ENCODE measurements around the gene DRG1. TPM values are rescaled to one million over a fixed set of nuclear protein-coding genes. Genes with fewer than 3 reads are reported as not detected.
"Not testable (repeated sequence)": the region's sequence is repeated elsewhere in the genome, so short reads cannot be mapped to it uniquely, and the experiment has no call there.

DRG1 gene
- polyA plus RNA-seq, 1 donor from 2014 or later: 90.2 TPM

- peaks cover 20% of the 10 kb centered on the region for H3K79me2 ChIP-seq (replicated peaks; ENCODE audit: insufficient read depth, low read length)
- peak overlapping the region; percentile 86 for H3K4me3 ChIP-seq (ENCODE audit: low read length)
- H3F3A ChIP-seq (ENCODE audit: insufficient read depth, low read length, poor library complexity, severe bottlenecking): no peaks in the 10 kb centered on the region
- H2AFZ ChIP-seq (ENCODE audit: low read depth, low read length): peak overlapping the region; percentile 62
- no peaks in the 10 kb centered on the region for H4K20me1 ChIP-seq (ENCODE audit: insufficient read depth)
- H3K4me2 ChIP-seq (ENCODE audit: low read length): peak overlapping the region; percentile 95
- H3K36me3 ChIP-seq (ENCODE audit: insufficient read depth, low read length): no peaks in the 10 kb centered on the region
- peak overlapping the region; percentile 88 for H3K9ac ChIP-seq (ENCODE audit: low read length)
- no peaks in the 10 kb centered on the region for H3K9me3 ChIP-seq (ENCODE audit: low read length)
- H3K27me3 ChIP-seq (ENCODE audit: insufficient read depth, low read depth, low read length): no peaks in the 10 kb centered on the region
- no peaks in the 10 kb centered on the region for H3K9me2 ChIP-seq (ENCODE audit: insufficient read depth, low read length)
- no peak for TF ChIP-seq REST (IDR thresholded peaks at IDR 0.05; ENCODE audit: borderline replicate concordance)
- TF ChIP-seq EZH2 (IDR thresholded peaks at IDR 0.05; ENCODE audit: borderline replicate concordance, insufficient read depth, low read length, poor library complexity, severe bottlenecking): no peak
- no peak for TF ChIP-seq MXI1 (conservative IDR thresholded peaks at IDR 0.05; ENCODE audit: poor library complexity, severe bottlenecking)
- TF ChIP-seq CTCF (IDR thresholded peaks at IDR 0.05; ENCODE audit: poor library complexity, severe bottlenecking): no peak
- peak overlapping the region; percentile 89 for H3K27ac ChIP-seq (ENCODE audit: low read length)
Measured at GRCh38 chr22:31400023-31400397, 606 bp downstream of the DRG1 start.

GRCh38 chr22:31402350-31402749 lies 2.9 kb downstream of the DRG1 start:
- H3K36me3 ChIP-seq (ENCODE audit: insufficient read depth, low read length); H3K9ac ChIP-seq (ENCODE audit: low read length); H3K4me2 ChIP-seq (ENCODE audit: low read length); H3K4me3 ChIP-seq (ENCODE audit: low read length); H2AFZ ChIP-seq (ENCODE audit: low read depth, low read length); H3K27me3 ChIP-seq (ENCODE audit: insufficient read depth, low read depth, low read length); H3K9me2 ChIP-seq (ENCODE audit: insufficient read depth, low read length); H4K20me1 ChIP-seq (ENCODE audit: insufficient read depth); H3F3A ChIP-seq (ENCODE audit: insufficient read depth, low read length, poor library complexity, severe bottlenecking); H3K9me3 ChIP-seq (ENCODE audit: low read length); H3K27ac ChIP-seq (ENCODE audit: low read length): not testable (repeated sequence)
- peaks cover 20% of the 10 kb centered on the region for H3K79me2 ChIP-seq (replicated peaks; ENCODE audit: insufficient read depth, low read length)

GRCh38 chr22:31425331-31426050 lies 26.1 kb downstream of the DRG1 start:
- no peaks in the 10 kb centered on the region for H3F3A ChIP-seq (ENCODE audit: insufficient read depth, low read length, poor library complexity, severe bottlenecking)
- H3K9ac ChIP-seq (ENCODE audit: low read length): no peak overlapping the region
- H2AFZ ChIP-seq (ENCODE audit: low read depth, low read length): no peak overlapping the region
- H3K9me2 ChIP-seq (ENCODE audit: insufficient read depth, low read length): no peaks in the 10 kb centered on the region
- no peaks in the 10 kb centered on the region for H3K27me3 ChIP-seq (ENCODE audit: insufficient read depth, low read depth, low read length)
- H3K4me3 ChIP-seq (ENCODE audit: low read length): no peak overlapping the region
- no peak overlapping the region for H3K27ac ChIP-seq (ENCODE audit: low read length)
- no peak for TF ChIP-seq REST (IDR thresholded peaks at IDR 0.05; ENCODE audit: borderline replicate concordance)
- TF ChIP-seq EP300 (conservative IDR thresholded peaks at IDR 0.05; ENCODE audit: poor library complexity, severe bottlenecking): no peak
- TF ChIP-seq RAD21 (conservative IDR thresholded peaks at IDR 0.05): no peak
- no peak for TF ChIP-seq MXI1 (conservative IDR thresholded peaks at IDR 0.05; ENCODE audit: poor library complexity, severe bottlenecking)
- no peak for TF ChIP-seq TAF1 (IDR thresholded peaks at IDR 0.05; ENCODE audit: low read depth)
- no peak for TF ChIP-seq EZH2 (IDR thresholded peaks at IDR 0.05; ENCODE audit: borderline replicate concordance, insufficient read depth, low read length, poor library complexity, severe bottlenecking)
- TF ChIP-seq SMC3 (conservative IDR thresholded peaks at IDR 0.05; ENCODE audit: poor library complexity): no peak
- no peak for TF ChIP-seq POLR2AphosphoS5 (IDR thresholded peaks at IDR 0.05)
- no peak for TF ChIP-seq CTCF (IDR thresholded peaks at IDR 0.05; ENCODE audit: poor library complexity, severe bottlenecking)
- H3K79me2 ChIP-seq (replicated peaks; ENCODE audit: insufficient read depth, low read length): no peaks in the 10 kb centered on the region
- no peaks in the 10 kb centered on the region for H3K36me3 ChIP-seq (ENCODE audit: insufficient read depth, low read length)
- no peaks in the 10 kb centered on the region for H3K9me3 ChIP-seq (ENCODE audit: low read length)
- H4K20me1 ChIP-seq (ENCODE audit: insufficient read depth): no peaks in the 10 kb centered on the region
- no peak overlapping the region for H3K4me2 ChIP-seq (ENCODE audit: low read length)
